Neural progenitor cell (in vitro differentiated cells): ENCODE data around the gene CTSE. TPM values are rescaled to one million over a fixed set of nuclear protein-coding genes. Genes with fewer than 3 reads are reported as not detected.

Experiments used
- DNase-seq: peaks from one replicate; pipeline ENCODE4 v3.0.0-alpha.2; 2016; ENCODE audit warnings: low spot score
- H2AFZ ChIP-seq: fragments of 200-600 bp; sonication (generic); replicated peaks from 2 replicates; pipeline ENCODE4 v1.6.1; 2016; ENCODE audit warnings: antibody characterized with exemption
- H3F3A ChIP-seq: fragments of 200-600 bp; sonication (generic); 2 replicates; pipeline ENCODE4 v1.6.1; 2016; ENCODE audit warnings: antibody characterized with exemption, low read depth
- H3K27ac ChIP-seq: fragments of 200-600 bp; sonication (generic); 2 replicates; pipeline ENCODE4 v1.5.1; 2016; ENCODE audit warnings: mild to moderate bottlenecking
- H3K27me3 ChIP-seq: fragments of 200-600 bp; sonication (generic); 2 replicates; pipeline ENCODE4 v1.6.1; 2016; ENCODE audit warnings: mild to moderate bottlenecking, moderate library complexity
- H3K36me3 ChIP-seq: fragments of 200-600 bp; sonication (generic); 2 replicates; pipeline ENCODE4 v1.5.1; 2016
- H3K4me1 ChIP-seq: fragments of 200-600 bp; sonication (generic); 2 replicates; pipeline ENCODE4 v1.6.1; 2016; ENCODE audit warnings: mixed run types
- H3K4me2 ChIP-seq: fragments of 200-600 bp; sonication (generic); 2 replicates; pipeline ENCODE4 v1.6.1; 2016
- H3K4me3 ChIP-seq: fragments of 200-600 bp; sonication (generic); 2 replicates; pipeline ENCODE4 v1.5.1; 2016
- H3K79me2 ChIP-seq: fragments of 200-600 bp; sonication (generic); 2 replicates; pipeline ENCODE4 v1.6.1; 2016; ENCODE audit warnings: low read depth
- H3K9ac ChIP-seq: fragments of 200-600 bp; sonication (generic); 2 replicates; pipeline ENCODE4 v1.6.1; 2016
- H3K9me3 ChIP-seq: fragments of 200-600 bp; sonication (generic); 2 replicates; pipeline ENCODE4 v1.5.1; 2016; ENCODE audit warnings: low read depth
- H4K20me1 ChIP-seq: fragments of 200-600 bp; sonication (generic); 2 replicates; pipeline ENCODE4 v1.6.1; 2016; ENCODE audit warnings: low read depth
- H3K27ac Mint-ChIP-seq: 3 replicates; pipeline ENCODE4 v1.8.0; 2021; ENCODE audit warnings: mixed read lengths
- H3K27me3 Mint-ChIP-seq: 2 replicates; pipeline ENCODE4 v1.8.0; 2022; ENCODE audit warnings: low read depth, mild to moderate bottlenecking, inconsistent platforms, moderate library complexity, mixed read lengths; ENCODE audit not compliant: insufficient read depth
- H3K36me3 Mint-ChIP-seq: 3 replicates; pipeline ENCODE4 v1.8.0; 2021; ENCODE audit warnings: mixed read lengths
- H3K4me1 Mint-ChIP-seq: 3 replicates; pipeline ENCODE4 v1.8.0; 2021; ENCODE audit warnings: mixed read lengths
- H3K4me3 Mint-ChIP-seq: 3 replicates; pipeline ENCODE4 v1.8.0; 2021; ENCODE audit warnings: mild to moderate bottlenecking, moderate library complexity, mixed read lengths
- H3K9me3 Mint-ChIP-seq: 3 replicates; pipeline ENCODE4 v1.8.0; 2020; ENCODE audit warnings: mixed read lengths
- EZH2 ChIP-seq: fragments of 200-600 bp; sonication (generic); IDR thresholded peaks from 2 replicates; pipeline ENCODE4 v1.6.1; 2017; ENCODE audit warnings: antibody characterized with exemption, mild to moderate bottlenecking, moderate library complexity
- EZH2phosphoT487 ChIP-seq: fragments of 200-600 bp; sonication (generic); IDR thresholded peaks from 2 replicates; pipeline ENCODE4 v1.6.1; 2017; ENCODE audit warnings: antibody characterized with exemption
- total RNA-seq: library from RNA; depleted of rRNA; stranded (reverse); fragments of >200 nt; gene quantifications from 2 replicates; pipeline ENCODE4 v1.2.3, GENCODE V29; 2015; ENCODE audit warnings: low replicate concordance
- TF ChIP-seq, protein P1 (sequence below): fragments of 200-600 bp; sonication (generic); IDR thresholded peaks from 2 replicates; pipeline ENCODE4 v1.5.1; 2017; ENCODE audit warnings: antibody characterized with exemption, mild to moderate bottlenecking

The CTSE gene
- total RNA-seq, 1 donor from 2014 or later, result not detected

- no peaks in the 10 kb centered on the region for H3K36me3 ChIP-seq
- H3K9ac ChIP-seq, result no peak overlapping the region
- Mint-ChIP-seq H3K4me1 (peaks cover 16% of the 10 kb centered on the region), H3K27me3 (peaks cover 8% of the 10 kb centered on the region), H3K27ac (no peak overlapping the region), H3K9me3 (no peaks in the 10 kb centered on the region), H3K36me3 (no peaks in the 10 kb centered on the region), H3K4me3 (no peak overlapping the region)
- H3K4me2 ChIP-seq, result no peak overlapping the region
- peaks cover 9% of the 10 kb centered on the region for H3K4me1 ChIP-seq
- no peaks in the 10 kb centered on the region for H3K79me2 ChIP-seq
- TF ChIP-seq EZH2, result no peak
- TF ChIP-seq EZH2phosphoT487, result no peak
- TF ChIP-seq, protein P1, sequence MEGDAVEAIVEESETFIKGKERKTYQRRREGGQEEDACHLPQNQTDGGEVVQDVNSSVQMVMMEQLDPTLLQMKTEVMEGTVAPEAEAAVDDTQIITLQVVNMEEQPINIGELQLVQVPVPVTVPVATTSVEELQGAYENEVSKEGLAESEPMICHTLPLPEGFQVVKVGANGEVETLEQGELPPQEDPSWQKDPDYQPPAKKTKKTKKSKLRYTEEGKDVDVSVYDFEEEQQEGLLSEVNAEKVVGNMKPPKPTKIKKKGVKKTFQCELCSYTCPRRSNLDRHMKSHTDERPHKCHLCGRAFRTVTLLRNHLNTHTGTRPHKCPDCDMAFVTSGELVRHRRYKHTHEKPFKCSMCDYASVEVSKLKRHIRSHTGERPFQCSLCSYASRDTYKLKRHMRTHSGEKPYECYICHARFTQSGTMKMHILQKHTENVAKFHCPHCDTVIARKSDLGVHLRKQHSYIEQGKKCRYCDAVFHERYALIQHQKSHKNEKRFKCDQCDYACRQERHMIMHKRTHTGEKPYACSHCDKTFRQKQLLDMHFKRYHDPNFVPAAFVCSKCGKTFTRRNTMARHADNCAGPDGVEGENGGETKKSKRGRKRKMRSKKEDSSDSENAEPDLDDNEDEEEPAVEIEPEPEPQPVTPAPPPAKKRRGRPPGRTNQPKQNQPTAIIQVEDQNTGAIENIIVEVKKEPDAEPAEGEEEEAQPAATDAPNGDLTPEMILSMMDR, result no peak
- DNase-seq, result no peak
- H3K27ac ChIP-seq, result no peak overlapping the region
- no peaks in the 10 kb centered on the region for H3F3A ChIP-seq
- no peaks in the 10 kb centered on the region for H4K20me1 ChIP-seq
- H3K27me3 ChIP-seq, result no peaks in the 10 kb centered on the region
- H3K4me3 ChIP-seq, result no peak overlapping the region
- H2AFZ ChIP-seq, result no peak overlapping the region
- no peaks in the 10 kb centered on the region for H3K9me3 ChIP-seq
Measured at GRCh38 chr1:205980237-205980870, 43.3 kb downstream of the CTSE start.

DNA sequence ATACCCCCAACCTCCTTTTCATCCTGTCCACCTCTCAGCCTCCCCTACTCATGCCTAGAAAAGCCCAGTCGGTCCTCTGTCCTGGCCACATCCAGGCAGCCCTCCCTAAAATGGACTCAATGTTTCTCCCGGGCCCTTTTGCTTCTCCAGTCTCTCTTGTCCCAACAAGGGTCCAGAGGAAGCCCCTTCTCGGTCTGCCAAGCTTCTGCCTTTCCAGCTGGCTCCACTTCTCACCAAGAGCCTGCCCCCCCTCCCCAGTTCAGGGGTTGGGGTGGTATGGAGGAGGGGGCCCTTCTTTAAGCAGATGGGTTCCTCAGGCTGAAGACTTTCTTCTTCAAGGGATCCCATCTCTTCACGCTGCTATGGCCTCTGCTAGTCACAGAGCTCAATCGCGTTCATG is 44.4 kb downstream of the CTSE start:
- H3K4me1 Mint-ChIP-seq, result peaks cover 15% of the 10 kb centered on the region

DNA sequence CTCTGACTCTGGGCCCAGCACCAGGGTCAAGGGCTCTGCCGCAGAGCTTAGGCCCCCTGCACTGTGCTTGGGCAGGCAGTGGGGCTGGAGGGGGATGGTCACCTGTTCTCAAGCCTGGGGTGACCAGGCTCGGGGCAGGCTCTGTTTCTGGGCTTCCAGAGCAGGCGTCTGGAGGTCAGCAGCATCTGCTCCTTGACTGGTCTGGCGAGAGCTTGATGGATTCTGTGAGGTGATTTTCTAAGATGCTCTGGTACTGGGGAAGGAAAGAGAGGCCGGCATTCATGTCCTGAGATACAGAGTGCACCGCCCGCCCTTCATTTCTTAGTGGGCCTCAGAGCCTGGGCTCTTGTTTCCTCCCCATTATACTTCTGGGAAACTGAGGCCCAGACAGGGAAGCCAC is 45.0 kb downstream of the CTSE start:
- Histone ChIP-seq H3F3A (peaks cover 12% of the 10 kb centered on the region), H3K4me3 (no peak overlapping the region), H3K9ac (no peak overlapping the region), H3K36me3 (no peaks in the 10 kb centered on the region), H4K20me1 (no peaks in the 10 kb centered on the region), H3K4me1 (peaks cover 9% of the 10 kb centered on the region), H3K79me2 (no peaks in the 10 kb centered on the region), H3K27ac (no peak overlapping the region), H3K4me2 (no peak overlapping the region), H2AFZ (no peak overlapping the region), H3K27me3 (no peaks in the 10 kb centered on the region), H3K9me3 (no peaks in the 10 kb centered on the region)
- TF ChIP-seq EZH2 (no peak), EZH2phosphoT487 (no peak)
- TF ChIP-seq, protein P1, result no peak
- no peak overlapping the region for H3K4me3 Mint-ChIP-seq
- no peak overlapping the region for H3K27ac Mint-ChIP-seq
- no peaks in the 10 kb centered on the region for H3K36me3 Mint-ChIP-seq
- peaks cover 6% of the 10 kb centered on the region for H3K9me3 Mint-ChIP-seq
- H3K4me1 Mint-ChIP-seq, result peaks cover 14% of the 10 kb centered on the region
- H3K27me3 Mint-ChIP-seq, result peaks cover 16% of the 10 kb centered on the region
- DNase-seq, result no peak

More for the DNA sequence above, 44.4 kb downstream of the CTSE start:
- no peak for DNase-seq
- H2AFZ ChIP-seq, result no peak overlapping the region
- H3K36me3 ChIP-seq, result no peaks in the 10 kb centered on the region
- H3K4me1 ChIP-seq, result peaks cover 9% of the 10 kb centered on the region
- no peak overlapping the region for H3K4me3 Mint-ChIP-seq
- no peak overlapping the region for H3K27ac Mint-ChIP-seq
- H3K27me3 ChIP-seq, result no peaks in the 10 kb centered on the region
- no peaks in the 10 kb centered on the region for H3K36me3 Mint-ChIP-seq
- no peak overlapping the region for H3K27ac ChIP-seq
- H3K4me2 ChIP-seq, result no peak overlapping the region
- H3K9ac ChIP-seq, result no peak overlapping the region
- H3K27me3 Mint-ChIP-seq, result peaks cover 13% of the 10 kb centered on the region
- H3K9me3 ChIP-seq, result no peaks in the 10 kb centered on the region
- no peaks in the 10 kb centered on the region for H4K20me1 ChIP-seq
- peaks cover 6% of the 10 kb centered on the region for H3K9me3 Mint-ChIP-seq
- no peaks in the 10 kb centered on the region for H3K79me2 ChIP-seq
- H3K4me3 ChIP-seq, result no peak overlapping the region
- no peak for TF ChIP-seq EZH2
- TF ChIP-seq, protein P1, result no peak
- TF ChIP-seq EZH2phosphoT487, result no peak
- peaks cover 7% of the 10 kb centered on the region for H3F3A ChIP-seq
